ENCODE data around the gene ZNF45.

DNA sequence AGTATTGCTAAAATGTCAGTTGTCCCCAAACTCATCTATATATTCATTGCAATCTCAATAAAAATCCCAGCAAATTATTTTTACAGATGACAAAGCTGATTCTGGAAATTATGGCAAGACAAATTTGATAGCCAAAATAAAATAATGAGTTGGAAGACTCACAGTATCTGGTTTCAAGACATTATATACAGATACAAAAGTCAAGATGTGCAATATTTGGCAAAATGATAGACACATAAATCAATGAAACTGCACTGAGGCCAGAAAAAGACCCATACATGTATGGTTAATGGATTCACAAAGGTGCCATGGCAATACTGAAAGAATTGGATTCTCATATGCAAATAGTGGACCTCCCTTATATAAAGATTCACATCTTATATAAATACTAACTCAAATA lies 24.2 kb downstream of the ZNF45 start:
- no peak for TF ChIP-seq POLR2A (IDR thresholded peaks at IDR 0.05; ENCODE audit: low read depth, low read length)
- TF ChIP-seq MXI1 (IDR thresholded peaks at IDR 0.05; ENCODE audit: borderline replicate concordance, low read depth, low read length): no peak
- TF ChIP-seq, protein P1, sequence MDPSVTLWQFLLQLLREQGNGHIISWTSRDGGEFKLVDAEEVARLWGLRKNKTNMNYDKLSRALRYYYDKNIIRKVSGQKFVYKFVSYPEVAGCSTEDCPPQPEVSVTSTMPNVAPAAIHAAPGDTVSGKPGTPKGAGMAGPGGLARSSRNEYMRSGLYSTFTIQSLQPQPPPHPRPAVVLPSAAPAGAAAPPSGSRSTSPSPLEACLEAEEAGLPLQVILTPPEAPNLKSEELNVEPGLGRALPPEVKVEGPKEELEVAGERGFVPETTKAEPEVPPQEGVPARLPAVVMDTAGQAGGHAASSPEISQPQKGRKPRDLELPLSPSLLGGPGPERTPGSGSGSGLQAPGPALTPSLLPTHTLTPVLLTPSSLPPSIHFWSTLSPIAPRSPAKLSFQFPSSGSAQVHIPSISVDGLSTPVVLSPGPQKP (IDR thresholded peaks at IDR 0.05; ENCODE audit: borderline replicate concordance, low read depth, low read length): no peak
- TF ChIP-seq, protein P2, sequence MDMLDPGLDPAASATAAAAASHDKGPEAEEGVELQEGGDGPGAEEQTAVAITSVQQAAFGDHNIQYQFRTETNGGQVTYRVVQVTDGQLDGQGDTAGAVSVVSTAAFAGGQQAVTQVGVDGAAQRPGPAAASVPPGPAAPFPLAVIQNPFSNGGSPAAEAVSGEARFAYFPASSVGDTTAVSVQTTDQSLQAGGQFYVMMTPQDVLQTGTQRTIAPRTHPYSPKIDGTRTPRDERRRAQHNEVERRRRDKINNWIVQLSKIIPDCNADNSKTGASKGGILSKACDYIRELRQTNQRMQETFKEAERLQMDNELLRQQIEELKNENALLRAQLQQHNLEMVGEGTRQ (IDR thresholded peaks at IDR 0.05; ENCODE audit: low read depth, low read length): no peak
- TF ChIP-seq, protein P3, sequence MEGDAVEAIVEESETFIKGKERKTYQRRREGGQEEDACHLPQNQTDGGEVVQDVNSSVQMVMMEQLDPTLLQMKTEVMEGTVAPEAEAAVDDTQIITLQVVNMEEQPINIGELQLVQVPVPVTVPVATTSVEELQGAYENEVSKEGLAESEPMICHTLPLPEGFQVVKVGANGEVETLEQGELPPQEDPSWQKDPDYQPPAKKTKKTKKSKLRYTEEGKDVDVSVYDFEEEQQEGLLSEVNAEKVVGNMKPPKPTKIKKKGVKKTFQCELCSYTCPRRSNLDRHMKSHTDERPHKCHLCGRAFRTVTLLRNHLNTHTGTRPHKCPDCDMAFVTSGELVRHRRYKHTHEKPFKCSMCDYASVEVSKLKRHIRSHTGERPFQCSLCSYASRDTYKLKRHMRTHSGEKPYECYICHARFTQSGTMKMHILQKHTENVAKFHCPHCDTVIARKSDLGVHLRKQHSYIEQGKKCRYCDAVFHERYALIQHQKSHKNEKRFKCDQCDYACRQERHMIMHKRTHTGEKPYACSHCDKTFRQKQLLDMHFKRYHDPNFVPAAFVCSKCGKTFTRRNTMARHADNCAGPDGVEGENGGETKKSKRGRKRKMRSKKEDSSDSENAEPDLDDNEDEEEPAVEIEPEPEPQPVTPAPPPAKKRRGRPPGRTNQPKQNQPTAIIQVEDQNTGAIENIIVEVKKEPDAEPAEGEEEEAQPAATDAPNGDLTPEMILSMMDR (conservative IDR thresholded peaks at IDR 0.05; ENCODE audit: low read depth, low read length): no peak
- TF ChIP-seq RAD21 (IDR thresholded peaks at IDR 0.05; ENCODE audit: low read length): no peak
